ENCODE results near the gene LAIR2. TPM values are rescaled to one million over a fixed set of nuclear protein-coding genes. Genes with fewer than 3 reads are reported as not detected.

Gene LAIR2
- total RNA-seq, 1 donor from 2014 or later: not detected

- no peaks in the 10 kb centered on the region for H3K4me1 ChIP-seq
- no peaks in the 10 kb centered on the region for H3K27me3 ChIP-seq
- H3K79me2 ChIP-seq (ENCODE audit: low read depth): no peaks in the 10 kb centered on the region
- H3K9me3 Mint-ChIP-seq: peaks cover 8% of the 10 kb centered on the region
- TF ChIP-seq CTCF (IDR thresholded peaks at IDR 0.05) (no peak), EZH2phosphoT487 (IDR thresholded peaks at IDR 0.05) (no peak), EZH2 (IDR thresholded peaks at IDR 0.05) (no peak)
- no peak overlapping the region for H3K27ac ChIP-seq
- no peaks in the 10 kb centered on the region for H3K9me3 ChIP-seq (ENCODE audit: low read depth)
- no peak overlapping the region for H3K4me2 ChIP-seq
- no peaks in the 10 kb centered on the region for H3K36me3 Mint-ChIP-seq
- H3K36me3 ChIP-seq: no peaks in the 10 kb centered on the region
- H4K20me1 ChIP-seq (ENCODE audit: low read depth): no peaks in the 10 kb centered on the region
- no peak for DNase-seq (ENCODE audit: low spot score)
- no peak overlapping the region for H2AFZ ChIP-seq (replicated peaks)
- no peaks in the 10 kb centered on the region for H3F3A ChIP-seq (ENCODE audit: low read depth)
- H3K4me3 Mint-ChIP-seq: no peak overlapping the region
- no peaks in the 10 kb centered on the region for H3K4me1 Mint-ChIP-seq
- no peak overlapping the region for H3K27ac Mint-ChIP-seq
- H3K9ac ChIP-seq: no peak overlapping the region
- H3K27me3 Mint-ChIP-seq (ENCODE audit: insufficient read depth, low read depth): peaks cover 6% of the 10 kb centered on the region
- no peak overlapping the region for H3K4me3 ChIP-seq
Observed at GRCh38 chr19:54521022-54521859, 18.6 kb downstream of the LAIR2 start.

GRCh38 chr19:54521860-54522513 is 19.4 kb downstream of the LAIR2 start:
- Mint-ChIP-seq H3K36me3 (no peaks in the 10 kb centered on the region), H3K4me3 (no peak overlapping the region), H3K9me3 (peaks cover 9% of the 10 kb centered on the region), H3K27me3 (ENCODE audit: insufficient read depth, low read depth) (peaks cover 6% of the 10 kb centered on the region), H3K4me1 (no peaks in the 10 kb centered on the region), H3K27ac (no peak overlapping the region)
- H3K27me3 ChIP-seq: no peaks in the 10 kb centered on the region
- no peaks in the 10 kb centered on the region for H4K20me1 ChIP-seq (ENCODE audit: low read depth)
- no peaks in the 10 kb centered on the region for H3F3A ChIP-seq (ENCODE audit: low read depth)
- no peak overlapping the region for H2AFZ ChIP-seq (replicated peaks)
- H3K4me1 ChIP-seq: no peaks in the 10 kb centered on the region
- TF ChIP-seq CTCF (IDR thresholded peaks at IDR 0.05) (no peak), EZH2phosphoT487 (IDR thresholded peaks at IDR 0.05) (no peak), EZH2 (IDR thresholded peaks at IDR 0.05) (no peak)
- no peak overlapping the region for H3K9ac ChIP-seq
- no peaks in the 10 kb centered on the region for H3K36me3 ChIP-seq
- no peaks in the 10 kb centered on the region for H3K79me2 ChIP-seq (ENCODE audit: low read depth)
- H3K4me3 ChIP-seq: no peak overlapping the region
- no peak overlapping the region for H3K4me2 ChIP-seq
- DNase-seq (ENCODE audit: low spot score): no peak
- H3K9me3 ChIP-seq (ENCODE audit: low read depth): no peaks in the 10 kb centered on the region
- no peak overlapping the region for H3K27ac ChIP-seq

- DNase-seq (ENCODE audit: low spot score): no peak
- Histone ChIP-seq H3K4me3 (no peak overlapping the region), H3K79me2 (ENCODE audit: low read depth) (no peaks in the 10 kb centered on the region), H3K36me3 (no peaks in the 10 kb centered on the region), H3K4me2 (no peak overlapping the region), H3K9me3 (ENCODE audit: low read depth) (no peaks in the 10 kb centered on the region), H3K4me1 (no peaks in the 10 kb centered on the region), H2AFZ (replicated peaks) (no peak overlapping the region), H3K9ac (no peak overlapping the region), H3K27ac (no peak overlapping the region), H3F3A (ENCODE audit: low read depth) (no peaks in the 10 kb centered on the region), H3K27me3 (no peaks in the 10 kb centered on the region), H4K20me1 (ENCODE audit: low read depth) (no peaks in the 10 kb centered on the region)
- Mint-ChIP-seq H3K4me3 (no peak overlapping the region), H3K27me3 (ENCODE audit: insufficient read depth, low read depth) (peaks cover 10% of the 10 kb centered on the region), H3K4me1 (no peaks in the 10 kb centered on the region), H3K27ac (no peak overlapping the region), H3K9me3 (peaks cover 13% of the 10 kb centered on the region), H3K36me3 (no peaks in the 10 kb centered on the region)
- TF ChIP-seq EZH2 (IDR thresholded peaks at IDR 0.05) (no peak), EZH2phosphoT487 (IDR thresholded peaks at IDR 0.05) (no peak), CTCF (IDR thresholded peaks at IDR 0.05) (no peak)
Observed at GRCh38 chr19:54523403-54523802, 20.8 kb downstream of the LAIR2 start.

All from neural progenitor cell (in vitro differentiated cells).